Kidney (tissue), 14 donors: ENCODE data around the gene SCP2. TPM values are rescaled to one million over a fixed set of nuclear protein-coding genes. Genes with fewer than 3 reads are reported as not detected.
A peak's percentile ranks its signal among the peaks of the same experiment; 100 is the strongest.

Source experiments
- DNase-seq, 5 donors: peaks; one replicate each; pipeline ENCODE4 v3.0.0-alpha.2; 2013 to 2020
- FAIRE-seq: peaks from 2 replicates; lab custom pipeline; 2012; peaks lifted over from hg19 to GRCh38; lab: Jason Lieb, UNC
- H3K27ac ChIP-seq, 2 donors: one replicate each; pipeline ENCODE4 v1.7.0; 2013; ENCODE audit warnings: low read depth in 2 of 2, low read length in 2 of 2, inconsistent platforms in 1 of 2
- H3K27me3 ChIP-seq: one replicate; pipeline ENCODE4 v1.7.1; 2013; ENCODE audit warnings: low read length, inconsistent platforms; ENCODE audit not compliant: control insufficient read depth, insufficient read depth
- H3K36me3 ChIP-seq, 3 donors: one replicate each; pipeline versions ENCODE4 v1.7.0 to v1.7.1; 2013; ENCODE audit warnings: low read length in 3 of 3, control low read depth in 1 of 3, inconsistent platforms in 1 of 3; ENCODE audit not compliant: insufficient read depth in 3 of 3, control insufficient read depth in 2 of 3
- H3K4me1 ChIP-seq, 3 donors: one replicate each; pipeline versions ENCODE4 v1.7.0 to v1.7.1; 2013; ENCODE audit warnings: low read length in 3 of 3, inconsistent platforms in 1 of 3, low read depth in 1 of 3; ENCODE audit not compliant: control insufficient read depth in 2 of 3, insufficient read depth in 2 of 3
- H3K4me3 ChIP-seq, 3 donors: one replicate each; pipeline versions ENCODE4 v1.7.0 to v1.8.1; 2013; ENCODE audit warnings: low read length in 3 of 3, control low read depth in 1 of 3, inconsistent platforms in 1 of 3
- H3K9ac ChIP-seq, 3 donors: one replicate each; pipeline versions ENCODE4 v1.7.0 to v1.7.1; 2013; ENCODE audit warnings: low read length in 3 of 3, control low read depth in 1 of 3, inconsistent platforms in 1 of 3
- H3K9me3 ChIP-seq, 3 donors: one replicate each; pipeline versions ENCODE4 v1.7.0 to v1.7.1; 2013; ENCODE audit warnings: low read length in 3 of 3, control low read depth in 1 of 3, inconsistent platforms in 1 of 3; ENCODE audit not compliant: control insufficient read depth in 2 of 3, insufficient read depth in 1 of 3
- intact Hi-C: fragments of 100-400 bp; cut with DNase I; formaldehyde crosslinking; loops from one replicate; pipeline ENCODE4 v1.11.1; 2022
- polyA plus RNA-seq: library from polyadenylated mRNA; stranded (reverse); fragments of 350-450 nt; fragmentation: Illumina TruSeq; extraction: RNeasy Lipid Tissue Mini Kit (QIAGEN cat#74804); gene quantifications from one replicate; pipeline ENCODE4 v1.2.3, GENCODE V29; 2014; ENCODE audit warnings: low read depth, low replicate concordance; ENCODE audit not compliant: insufficient read depth
- total RNA-seq: library from RNA; stranded (reverse); fragmentation: NEBNext Ultra II Directional; extraction: Animal tissue kit (Norgen Biotek cat#: 25700); gene quantifications from one replicate; pipeline ENCODE4 v1.2.1, GENCODE V29; 2021
- TF ChIP-seq, protein P1 (sequence below): IDR thresholded peaks from 3 replicates; pipeline ENCODE4 v1.5.1; 2012; ENCODE audit warnings: mild to moderate bottlenecking, moderate library complexity, borderline replicate concordance; ENCODE audit not compliant: insufficient read depth; ENCODE audit errors: extremely low read depth
- donor health status: control.
- donor health status: control.
- donor health status: control.
- donor health status: control.
- donor health status: control.
- donor health status: DM: yes; HTN: yes; CAD: no.
- donor health status: Normal renal cell carcinoma (clear cell type).

Gene SCP2
- total and polyA plus RNA-seq, 2 donors from 2014 or later, result 168 to 226 TPM

DNA sequence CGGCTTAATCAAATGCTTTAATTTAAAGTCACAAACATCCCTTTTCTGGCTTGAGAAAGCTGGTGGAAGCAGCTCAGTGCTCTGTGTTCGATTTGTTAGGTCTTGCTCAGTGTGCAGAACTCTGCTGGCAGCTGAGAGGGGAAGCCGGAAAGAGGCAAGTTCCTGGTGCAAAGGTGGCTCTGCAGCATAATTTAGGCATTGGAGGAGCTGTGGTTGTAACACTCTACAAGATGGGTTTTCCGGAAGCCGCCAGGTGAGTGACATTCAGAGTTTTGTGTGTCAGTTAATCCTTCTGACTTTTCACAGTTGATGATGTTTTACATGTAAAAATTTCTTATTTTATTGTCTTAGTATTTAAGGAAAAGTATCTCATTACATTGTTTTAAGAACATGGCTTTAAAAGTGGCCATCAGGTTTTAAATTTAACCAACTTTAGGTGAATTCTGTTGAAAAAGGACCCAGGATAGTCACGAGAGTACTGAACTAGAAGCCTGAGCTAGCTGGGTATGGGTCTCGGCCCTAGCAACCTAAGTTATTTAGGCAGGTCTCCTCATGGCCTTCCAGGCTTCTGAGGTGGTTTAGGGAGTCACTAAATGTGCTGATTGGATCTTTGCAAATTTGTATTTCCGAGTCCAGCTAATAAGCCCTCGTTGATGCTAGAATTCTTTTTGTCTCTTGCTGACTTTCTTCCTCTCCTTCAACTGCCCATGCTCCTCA lies 87.9 kb downstream of the SCP2 start:
- intact Hi-C loops, result no loop called here
- Histone ChIP-seq H3K27ac (no peak overlapping the region), H3K9ac (peak overlapping the region; percentile 56 to 90 (median 79)), H3K4me1 (peaks cover 0 to 6% (median 0%) of the 10 kb centered on the region in 3 donors), H3K36me3 (no peaks in the 10 kb centered on the region), H3K4me3 (peak overlapping the region; percentile 88 to 96 (median 91)), H3K27me3 (no peaks in the 10 kb centered on the region), H3K9me3 (no peaks in the 10 kb centered on the region)
- FAIRE-seq, result peak; percentile 80
- TF ChIP-seq, protein P1, sequence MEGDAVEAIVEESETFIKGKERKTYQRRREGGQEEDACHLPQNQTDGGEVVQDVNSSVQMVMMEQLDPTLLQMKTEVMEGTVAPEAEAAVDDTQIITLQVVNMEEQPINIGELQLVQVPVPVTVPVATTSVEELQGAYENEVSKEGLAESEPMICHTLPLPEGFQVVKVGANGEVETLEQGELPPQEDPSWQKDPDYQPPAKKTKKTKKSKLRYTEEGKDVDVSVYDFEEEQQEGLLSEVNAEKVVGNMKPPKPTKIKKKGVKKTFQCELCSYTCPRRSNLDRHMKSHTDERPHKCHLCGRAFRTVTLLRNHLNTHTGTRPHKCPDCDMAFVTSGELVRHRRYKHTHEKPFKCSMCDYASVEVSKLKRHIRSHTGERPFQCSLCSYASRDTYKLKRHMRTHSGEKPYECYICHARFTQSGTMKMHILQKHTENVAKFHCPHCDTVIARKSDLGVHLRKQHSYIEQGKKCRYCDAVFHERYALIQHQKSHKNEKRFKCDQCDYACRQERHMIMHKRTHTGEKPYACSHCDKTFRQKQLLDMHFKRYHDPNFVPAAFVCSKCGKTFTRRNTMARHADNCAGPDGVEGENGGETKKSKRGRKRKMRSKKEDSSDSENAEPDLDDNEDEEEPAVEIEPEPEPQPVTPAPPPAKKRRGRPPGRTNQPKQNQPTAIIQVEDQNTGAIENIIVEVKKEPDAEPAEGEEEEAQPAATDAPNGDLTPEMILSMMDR, result no peak
- DNase-seq, result peak; percentile 75 to 95 (median 82)

DNA sequence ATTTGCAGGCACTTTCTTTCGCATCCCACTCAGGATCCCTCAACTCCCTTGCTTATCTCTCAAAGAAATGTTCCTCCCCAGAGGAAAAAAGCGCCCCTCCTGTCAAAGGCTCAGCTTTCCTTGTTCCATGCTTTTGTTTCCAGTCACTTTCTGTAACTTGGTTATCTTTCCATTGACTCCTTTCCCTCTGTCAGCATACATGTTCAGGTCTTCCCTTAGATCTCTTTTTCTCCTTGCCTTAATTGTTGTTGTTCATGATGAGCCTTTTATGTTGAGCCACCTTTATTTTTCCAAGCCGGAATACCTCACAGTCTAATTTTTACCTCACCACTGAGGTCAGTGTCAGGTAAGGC lies 88.4 kb downstream of the SCP2 start:
- H3K27me3 ChIP-seq, result no peaks in the 10 kb centered on the region
- H3K36me3 ChIP-seq, result no peaks in the 10 kb centered on the region
- H3K9ac ChIP-seq, result peak overlapping the region in 2 of 3 donors; percentile 79 to 90
- peak overlapping the region; percentile 88 to 96 (median 91) for H3K4me3 ChIP-seq
- TF ChIP-seq, protein P1, result no peak
- FAIRE-seq, result no peak
- no peak overlapping the region for H3K27ac ChIP-seq
- no peak for DNase-seq
- intact Hi-C loops, result no loop called here
- H3K4me1 ChIP-seq, result peaks cover 0 to 6% (median 0%) of the 10 kb centered on the region in 3 donors
- no peaks in the 10 kb centered on the region for H3K9me3 ChIP-seq

DNA sequence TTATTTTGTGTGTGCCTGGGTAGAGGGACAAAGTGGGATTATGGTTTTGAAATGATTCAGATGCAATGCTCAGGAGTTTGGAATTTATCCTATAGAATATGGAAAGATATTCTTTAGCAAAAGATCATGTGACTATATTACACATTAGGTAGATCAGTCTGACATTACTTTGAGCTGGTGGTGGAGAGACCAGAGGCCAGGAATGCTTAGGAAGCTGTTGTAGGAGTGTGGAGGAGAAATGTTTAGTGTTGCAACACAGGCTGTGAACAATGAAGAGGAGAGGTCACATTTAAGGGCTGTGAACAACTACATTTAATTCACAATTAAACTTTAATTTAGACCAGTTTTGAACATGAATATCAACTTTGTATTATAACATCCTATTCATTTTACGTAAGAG lies 89.6 kb downstream of the SCP2 start:
- DNase-seq, result no peak
- FAIRE-seq, result no peak
- Histone ChIP-seq H3K4me1 (peaks cover 0 to 6% (median 0%) of the 10 kb centered on the region in 3 donors), H3K27ac (no peak overlapping the region), H3K36me3 (no peaks in the 10 kb centered on the region), H3K4me3 (peak overlapping the region in 1 of 3 donors; percentile 88), H3K9ac (no peak overlapping the region), H3K27me3 (no peaks in the 10 kb centered on the region), H3K9me3 (no peaks in the 10 kb centered on the region)
- TF ChIP-seq, protein P1, result no peak
- intact Hi-C loops, result no loop called here
